A673 (cell line): ENCODE results near the gene OBI1. TPM values are rescaled to one million over a fixed set of nuclear protein-coding genes. Genes with fewer than 3 reads are reported as not detected.

Experiments used
- BruUV-seq: library from RNA; stranded (reverse); fragments of 400-500 nt; replicated peaks from 2 replicates; lab custom pipeline; 2021; lab: Mats Ljungman, UMichigan
- CTCF ChIA-PET: fragments of 300-600 bp; sonication (Branson Sonifier 250); formaldehyde crosslinking; loops from one replicate; lab custom pipeline; 2022; ENCODE audit warnings: antibody characterized with exemption; lab: Charles Lee
- POLR2A ChIA-PET: fragments of 300-600 bp; sonication (Branson Sonifier 250); formaldehyde crosslinking; loops from one replicate; lab custom pipeline; 2022; ENCODE audit warnings: antibody characterized with exemption; ENCODE audit not compliant: low non-redundant PET; lab: Charles Lee
- DNase-seq: peaks from one replicate; pipeline ENCODE4 v3.0.0-alpha.2; 2015; ENCODE audit warnings: low spot score
- H3K27ac ChIP-seq: fragments of 200-600 bp; sonication (generic); 2 replicates; pipeline ENCODE4 v1.5.1; 2016; ENCODE audit warnings: mixed run types, low read depth, mild to moderate bottlenecking, mixed read lengths, antibody characterized with exemption, low read length; ENCODE audit not compliant: poor library complexity, severe bottlenecking
- H3K27me3 ChIP-seq: fragments of 200-600 bp; sonication (generic); replicated peaks from 2 replicates; pipeline ENCODE4 v1.6.1; 2017; ENCODE audit warnings: mixed run types, low read depth, mild to moderate bottlenecking, mixed read lengths, antibody characterized with exemption, low read length; ENCODE audit not compliant: insufficient read depth, poor library complexity
- H3K36me3 ChIP-seq: fragments of 200-600 bp; sonication (generic); 2 replicates; pipeline ENCODE4 v1.6.1; 2016; ENCODE audit warnings: mixed run types, mild to moderate bottlenecking, mixed read lengths, antibody characterized with exemption, low read length; ENCODE audit not compliant: insufficient read depth, poor library complexity, severe bottlenecking
- H3K4me1 ChIP-seq: fragments of 200-600 bp; sonication (generic); 2 replicates; pipeline ENCODE4 v1.6.1; 2017; ENCODE audit warnings: mixed run types, mild to moderate bottlenecking, mixed read lengths, antibody characterized with exemption, low read length; ENCODE audit not compliant: insufficient read depth, poor library complexity, severe bottlenecking
- H3K4me3 ChIP-seq: fragments of 200-600 bp; sonication (generic); 2 replicates; pipeline ENCODE4 v1.5.1; 2016; ENCODE audit warnings: low read depth, mixed run types, mild to moderate bottlenecking, mixed read lengths, low read length; ENCODE audit not compliant: poor library complexity, severe bottlenecking
- H3K9me3 ChIP-seq: fragments of 200-600 bp; sonication (generic); 2 replicates; pipeline ENCODE4 v1.6.1; 2016; ENCODE audit warnings: mixed run types, low read depth, mild to moderate bottlenecking, mixed read lengths, antibody characterized with exemption, low read length; ENCODE audit not compliant: poor library complexity, severe bottlenecking
- EZH2 ChIP-seq: fragments of 200-600 bp; sonication (generic); IDR thresholded peaks from 2 replicates; pipeline ENCODE4 v1.6.1; 2017; ENCODE audit warnings: borderline replicate concordance, low read depth, mild to moderate bottlenecking, mixed read lengths, antibody characterized with exemption, low read length; ENCODE audit not compliant: poor library complexity, severe bottlenecking
- intact Hi-C: fragments of 100-400 bp; cut with micrococcal nuclease; formaldehyde crosslinking; loops from one replicate; pipeline ENCODE4 v1.10.0; 2022; ENCODE audit not compliant: unreplicated experiment
- total RNA-seq: library from RNA; stranded (reverse); gene quantifications from 2 replicates; pipeline ENCODE4 v1.2.3, GENCODE V29; 2021
- TF ChIP-seq, protein P1 (sequence below): fragments of 300-800, 200-600 bp; sonication (generic); conservative IDR thresholded peaks from 2 replicates; pipeline ENCODE4 v1.5.1; 2017; ENCODE audit warnings: low read depth, mild to moderate bottlenecking, antibody characterized with exemption, low read length, moderate library complexity, mixed read lengths

OBI1 gene
- total RNA-seq, 1 experiment from 2014 or later = 24.2 TPM

DNA sequence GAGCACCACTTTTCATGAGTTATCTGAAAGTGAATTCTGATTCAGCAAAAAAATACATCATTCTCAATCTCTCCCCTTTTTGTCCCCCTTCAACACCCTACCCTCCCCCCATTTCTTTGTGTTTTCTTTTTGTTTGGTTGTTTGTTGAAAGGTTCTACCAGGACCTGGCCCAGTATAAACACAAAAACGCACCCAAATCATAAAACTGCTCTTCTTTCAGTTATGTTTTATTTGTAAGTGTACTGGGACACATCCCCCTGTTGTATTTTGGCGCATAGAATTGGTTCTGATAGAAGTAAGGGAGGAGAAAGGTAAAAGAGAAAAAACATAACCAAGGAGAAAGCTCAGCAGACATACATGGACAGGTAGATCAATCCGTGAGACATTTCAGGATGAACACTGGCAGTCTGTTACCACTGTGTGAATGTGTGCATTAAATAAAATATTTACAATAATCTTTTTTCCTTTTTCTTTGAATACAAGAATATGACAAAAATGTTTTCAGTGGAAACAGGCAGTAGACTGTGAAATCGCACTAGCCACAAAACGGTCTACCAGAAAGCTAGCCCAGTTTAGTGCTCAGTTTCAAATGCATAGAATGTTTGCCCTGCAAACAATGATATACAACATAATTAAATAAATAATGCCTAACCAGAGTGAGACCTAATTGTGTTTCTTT, 59.9 kb downstream of the OBI1 start:
- H3K9me3 ChIP-seq = no peaks in the 10 kb centered on the region
- no peak overlapping the region for H3K4me3 ChIP-seq
- H3K36me3 ChIP-seq = no peaks in the 10 kb centered on the region
- TF ChIP-seq EZH2 = no peak
- TF ChIP-seq, protein P1, sequence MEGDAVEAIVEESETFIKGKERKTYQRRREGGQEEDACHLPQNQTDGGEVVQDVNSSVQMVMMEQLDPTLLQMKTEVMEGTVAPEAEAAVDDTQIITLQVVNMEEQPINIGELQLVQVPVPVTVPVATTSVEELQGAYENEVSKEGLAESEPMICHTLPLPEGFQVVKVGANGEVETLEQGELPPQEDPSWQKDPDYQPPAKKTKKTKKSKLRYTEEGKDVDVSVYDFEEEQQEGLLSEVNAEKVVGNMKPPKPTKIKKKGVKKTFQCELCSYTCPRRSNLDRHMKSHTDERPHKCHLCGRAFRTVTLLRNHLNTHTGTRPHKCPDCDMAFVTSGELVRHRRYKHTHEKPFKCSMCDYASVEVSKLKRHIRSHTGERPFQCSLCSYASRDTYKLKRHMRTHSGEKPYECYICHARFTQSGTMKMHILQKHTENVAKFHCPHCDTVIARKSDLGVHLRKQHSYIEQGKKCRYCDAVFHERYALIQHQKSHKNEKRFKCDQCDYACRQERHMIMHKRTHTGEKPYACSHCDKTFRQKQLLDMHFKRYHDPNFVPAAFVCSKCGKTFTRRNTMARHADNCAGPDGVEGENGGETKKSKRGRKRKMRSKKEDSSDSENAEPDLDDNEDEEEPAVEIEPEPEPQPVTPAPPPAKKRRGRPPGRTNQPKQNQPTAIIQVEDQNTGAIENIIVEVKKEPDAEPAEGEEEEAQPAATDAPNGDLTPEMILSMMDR = no peak
- POLR2A ChIA-PET = no interaction called here
- intact Hi-C loops = loop anchor here (5.0 to 10.0 kb wide), 2 partner anchors 364 to 462 kb away; no protein-coding TSS in a partner anchor
- CTCF ChIA-PET = no interaction called here
- no peak for DNase-seq
- no peak overlapping the region for H3K27ac ChIP-seq
- H3K4me1 ChIP-seq = peaks cover 16% of the 10 kb centered on the region
- peaks cover 93% of the 10 kb centered on the region for H3K27me3 ChIP-seq
- no TSS peak for BruUV-seq

DNA sequence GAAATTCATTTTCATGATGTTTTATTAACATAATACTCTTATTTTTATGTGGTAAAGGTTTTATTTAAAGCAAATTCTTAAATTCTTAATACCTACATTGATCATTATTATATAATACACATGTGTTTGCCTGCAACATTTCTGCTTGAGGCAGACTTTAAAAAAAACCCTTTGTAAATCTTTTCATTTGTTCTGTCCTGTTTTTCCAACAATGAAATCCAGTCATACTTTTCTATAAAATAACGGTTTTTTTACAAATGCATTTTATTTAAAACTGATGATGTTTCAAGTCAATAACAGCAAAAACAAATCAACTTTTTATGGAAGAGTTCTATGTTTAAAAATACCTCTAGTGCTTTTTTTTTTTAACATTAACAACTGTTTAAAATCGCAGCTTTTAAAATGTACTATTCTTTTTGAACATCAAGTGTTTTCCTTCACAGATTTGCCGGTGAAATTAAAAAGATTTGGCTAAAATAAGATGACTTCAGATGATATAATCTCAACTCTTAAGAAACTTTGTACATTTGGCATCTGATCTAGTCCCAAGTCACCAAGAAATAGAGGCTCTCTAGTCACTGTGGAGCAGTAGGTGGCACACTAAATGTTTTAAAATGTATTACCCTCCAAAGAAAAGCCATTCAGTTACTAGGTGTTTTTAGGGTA, 60.7 kb downstream of the OBI1 start:
- H3K27me3 ChIP-seq = peaks cover 94% of the 10 kb centered on the region
- no peak for DNase-seq
- POLR2A ChIA-PET = no interaction called here
- H3K4me1 ChIP-seq = peaks cover 10% of the 10 kb centered on the region
- no peak overlapping the region for H3K27ac ChIP-seq
- TF ChIP-seq, protein P1 = no peak; the same call in 1 of the 2 replicates
- no peak for TF ChIP-seq EZH2
- no peaks in the 10 kb centered on the region for H3K9me3 ChIP-seq
- no peak overlapping the region for H3K4me3 ChIP-seq
- H3K36me3 ChIP-seq = no peaks in the 10 kb centered on the region
- BruUV-seq = no TSS peak
- CTCF ChIA-PET = no interaction called here
- intact Hi-C loops = loop anchor here (5.0 to 10.0 kb wide), 2 partner anchors 363 to 461 kb away; no protein-coding TSS in a partner anchor

DNA sequence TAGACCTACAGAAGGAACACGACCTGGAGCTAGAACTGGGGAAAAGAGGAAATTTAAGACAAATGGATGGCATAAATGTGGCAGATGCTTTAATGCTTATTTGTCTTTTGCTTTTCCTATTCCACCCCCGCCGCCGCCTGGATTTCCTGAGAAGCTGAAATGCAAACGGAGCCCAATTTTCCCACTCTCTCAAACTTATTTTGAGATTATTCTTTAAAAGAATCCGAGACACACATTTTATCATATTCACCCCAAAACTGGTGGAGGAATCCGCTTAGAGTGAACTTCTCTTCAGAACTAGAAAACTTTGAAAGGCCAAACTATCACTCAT, 61.4 kb downstream of the OBI1 start:
- ChIA-PET CTCF (no interaction called here), POLR2A (no interaction called here)
- BruUV-seq = no TSS peak
- DNase-seq = no peak
- Histone ChIP-seq H3K27ac (no peak overlapping the region), H3K36me3 (no peaks in the 10 kb centered on the region), H3K4me1 (peaks cover 10% of the 10 kb centered on the region), H3K27me3 (peaks cover 94% of the 10 kb centered on the region), H3K4me3 (no peak overlapping the region), H3K9me3 (no peaks in the 10 kb centered on the region)
- intact Hi-C loops = loop anchor here (5.0 to 10.0 kb wide), 2 partner anchors 363 to 460 kb away; no protein-coding TSS in a partner anchor
- TF ChIP-seq, protein P1 = no peak
- TF ChIP-seq EZH2 = no peak
